PFSK-1 (cell line): ENCODE data around the gene LRCH4.
A peak's percentile ranks its signal among the peaks of the same experiment; 100 is the strongest.

Experiments used
- FOXP2 ChIP-seq: optimal IDR thresholded peaks from 2 replicates; pipeline ENCODE3; 2011; ENCODE audit warnings: borderline replicate concordance, control low read depth, inconsistent platforms; ENCODE audit not compliant: insufficient read depth; ENCODE audit errors: extremely low read length, extremely low read depth
- POLR2AphosphoS5 ChIP-seq: IDR thresholded peaks from 2 replicates; pipeline ENCODE4 v1.6.1; 2012; ENCODE audit warnings: low read depth, mild to moderate bottlenecking, control low read depth, low read length, moderate library complexity
- SIN3A ChIP-seq: IDR thresholded peaks from 2 replicates; pipeline ENCODE4 v1.6.1; 2012; ENCODE audit warnings: mild to moderate bottlenecking, low read length, moderate library complexity, borderline replicate concordance; ENCODE audit not compliant: insufficient read depth
- TAF1 ChIP-seq: IDR thresholded peaks from 2 replicates; pipeline ENCODE4 v1.6.1; 2012; ENCODE audit warnings: low read length, control low read depth, borderline replicate concordance; ENCODE audit not compliant: insufficient read depth
- TF ChIP-seq, protein P1 (sequence below), 2 experiments: IDR thresholded peaks; 2 replicates each; pipeline versions ENCODE4 v1.6.1 to v1.8.0; 2011 to 2012; ENCODE audit warnings: low read depth in 2 of 2, low read length in 2 of 2, control low read depth in 1 of 2, inconsistent platforms in 1 of 2, mild to moderate bottlenecking in 1 of 2, moderate library complexity in 1 of 2; ENCODE audit not compliant: insufficient read depth in 1 of 2

The LRCH4 gene

GRCh38 chr7:100538654-100539435 is 47.1 kb downstream of the LRCH4 start, which contains the start of gene AGFG2:
Gene AGFG2, plus strand, starts transcription at chr7:100539203. Its CDS starts 144 bp downstream, at chr7:100539347.
- TF ChIP-seq SIN3A (peak; percentile 97), POLR2AphosphoS5 (peak; percentile 73), TAF1 (peak; percentile 65), FOXP2 (no peak)
- TF ChIP-seq, protein P1, sequence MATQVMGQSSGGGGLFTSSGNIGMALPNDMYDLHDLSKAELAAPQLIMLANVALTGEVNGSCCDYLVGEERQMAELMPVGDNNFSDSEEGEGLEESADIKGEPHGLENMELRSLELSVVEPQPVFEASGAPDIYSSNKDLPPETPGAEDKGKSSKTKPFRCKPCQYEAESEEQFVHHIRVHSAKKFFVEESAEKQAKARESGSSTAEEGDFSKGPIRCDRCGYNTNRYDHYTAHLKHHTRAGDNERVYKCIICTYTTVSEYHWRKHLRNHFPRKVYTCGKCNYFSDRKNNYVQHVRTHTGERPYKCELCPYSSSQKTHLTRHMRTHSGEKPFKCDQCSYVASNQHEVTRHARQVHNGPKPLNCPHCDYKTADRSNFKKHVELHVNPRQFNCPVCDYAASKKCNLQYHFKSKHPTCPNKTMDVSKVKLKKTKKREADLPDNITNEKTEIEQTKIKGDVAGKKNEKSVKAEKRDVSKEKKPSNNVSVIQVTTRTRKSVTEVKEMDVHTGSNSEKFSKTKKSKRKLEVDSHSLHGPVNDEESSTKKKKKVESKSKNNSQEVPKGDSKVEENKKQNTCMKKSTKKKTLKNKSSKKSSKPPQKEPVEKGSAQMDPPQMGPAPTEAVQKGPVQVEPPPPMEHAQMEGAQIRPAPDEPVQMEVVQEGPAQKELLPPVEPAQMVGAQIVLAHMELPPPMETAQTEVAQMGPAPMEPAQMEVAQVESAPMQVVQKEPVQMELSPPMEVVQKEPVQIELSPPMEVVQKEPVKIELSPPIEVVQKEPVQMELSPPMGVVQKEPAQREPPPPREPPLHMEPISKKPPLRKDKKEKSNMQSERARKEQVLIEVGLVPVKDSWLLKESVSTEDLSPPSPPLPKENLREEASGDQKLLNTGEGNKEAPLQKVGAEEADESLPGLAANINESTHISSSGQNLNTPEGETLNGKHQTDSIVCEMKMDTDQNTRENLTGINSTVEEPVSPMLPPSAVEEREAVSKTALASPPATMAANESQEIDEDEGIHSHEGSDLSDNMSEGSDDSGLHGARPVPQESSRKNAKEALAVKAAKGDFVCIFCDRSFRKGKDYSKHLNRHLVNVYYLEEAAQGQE (IDR thresholded peaks at IDR 0.05; ENCODE audit: insufficient read depth in 1 of 2, low read depth in 2 of 2, low read length in 2 of 2), result no peak

DNA sequence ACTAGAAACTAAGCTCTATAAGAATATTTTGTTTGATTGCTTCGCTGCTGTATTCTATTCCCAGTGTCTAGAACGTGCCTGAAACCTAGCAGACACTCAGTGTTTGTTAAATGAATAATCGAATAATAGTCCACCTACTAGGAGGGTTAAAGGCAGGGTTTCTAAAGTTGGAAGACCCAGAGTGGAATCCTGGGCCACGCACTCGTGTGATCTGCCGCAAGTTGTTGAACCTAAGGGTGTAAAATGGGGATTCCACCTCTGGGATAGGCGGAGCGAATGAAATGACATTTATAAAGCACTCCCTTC is 47.6 kb downstream of the LRCH4 start:
- TF ChIP-seq POLR2AphosphoS5 (peak; percentile 32; the same call in 1 of the 2 replicates), FOXP2 (no peak)

- TF ChIP-seq FOXP2, result no peak
- TF ChIP-seq SIN3A, result no peak
- no peak for TF ChIP-seq POLR2AphosphoS5
- TF ChIP-seq TAF1, result no peak
- TF ChIP-seq, protein P1 (IDR thresholded peaks at IDR 0.05; ENCODE audit: insufficient read depth in 1 of 2, low read depth in 2 of 2, low read length in 2 of 2), result no peak
These were observed 53.5 kb downstream of the LRCH4 start for GRCh38 chr7:100532165-100533022.
